IPS DF 6.9 (cell line): ENCODE results near the gene ZNF474.

Experiments used
- DNase-seq: peaks from one replicate; pipeline ENCODE4 v3.0.0-alpha.2; 2013; ENCODE audit warnings: low read depth, low spot score
- H3K27ac ChIP-seq: one replicate; pipeline ENCODE4 v1.5.1; 2013; ENCODE audit warnings: low read length, control low read depth
- H3K27me3 ChIP-seq: 2 replicates; pipeline ENCODE4 v1.6.1; 2013; ENCODE audit warnings: mild to moderate bottlenecking, low read length; ENCODE audit not compliant: control insufficient read depth, insufficient read depth
- H3K36me3 ChIP-seq: 2 replicates; pipeline ENCODE4 v1.6.1; 2013; ENCODE audit warnings: low read length; ENCODE audit not compliant: control insufficient read depth, insufficient read depth
- H3K4me1 ChIP-seq: 2 replicates; pipeline ENCODE4 v1.6.1; 2013; ENCODE audit warnings: low read length; ENCODE audit not compliant: control insufficient read depth, insufficient read depth
- H3K4me3 ChIP-seq: 2 replicates; pipeline ENCODE4 v1.5.1; 2013; ENCODE audit warnings: mild to moderate bottlenecking, low read length
- H3K9me3 ChIP-seq: 2 replicates; pipeline ENCODE4 v1.6.1; 2013; ENCODE audit warnings: low read length, inconsistent platforms; ENCODE audit not compliant: control insufficient read depth, insufficient read depth
- WGBS: extraction: QIAGEN DNeasy Blood & Tissue Kit; methylation state at CpG from one replicate; pipeline ENCODE4 v1.1.7; 2013; ENCODE audit warnings: mixed read lengths, missing lambda C conversion rate; ENCODE audit not compliant: insufficient read length, insufficient coverage; 5-methylcytosine and 5-hydroxymethylcytosine counted together

ZNF474 gene

DNA sequence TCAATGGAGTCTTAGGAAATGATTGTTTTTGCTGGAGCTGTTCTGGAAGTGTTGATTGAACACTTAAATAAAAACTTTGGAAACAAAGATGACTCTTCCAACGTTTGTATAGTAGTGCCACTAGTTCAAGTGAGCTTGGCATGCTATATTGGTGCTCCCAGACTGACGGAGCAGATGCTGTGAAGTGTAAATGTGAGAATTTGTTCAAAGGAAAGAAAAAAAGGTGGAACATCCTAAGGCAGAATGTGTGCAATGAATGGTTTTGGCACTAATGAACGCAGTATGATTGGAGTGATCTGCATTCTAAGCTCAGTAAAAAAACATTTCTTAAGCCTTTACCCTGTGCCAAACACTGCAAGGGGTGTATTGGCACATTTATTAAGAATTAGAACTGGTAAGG is 69.8 kb downstream of the ZNF474 start:
- Histone ChIP-seq H3K27me3 (no peaks in the 10 kb centered on the region), H3K27ac (no peak overlapping the region), H3K36me3 (no peaks in the 10 kb centered on the region), H3K4me1 (no peaks in the 10 kb centered on the region), H3K4me3 (no peak overlapping the region), H3K9me3 (no peaks in the 10 kb centered on the region)
- no peak for DNase-seq
- no CpG with 5 or more reads among the region's 3 CpGs for WGBS

- H3K9me3 ChIP-seq = no peaks in the 10 kb centered on the region
- no peaks in the 10 kb centered on the region for H3K36me3 ChIP-seq
- H3K4me3 ChIP-seq = no peak overlapping the region
- no peak overlapping the region for H3K27ac ChIP-seq
- H3K27me3 ChIP-seq = no peaks in the 10 kb centered on the region
- H3K4me1 ChIP-seq = no peaks in the 10 kb centered on the region
- no peak for DNase-seq
Measured at GRCh38 chr5:122200450-122200849, 71.1 kb downstream of the ZNF474 start.

- no peak overlapping the region for H3K4me3 ChIP-seq
- H3K27ac ChIP-seq = no peak overlapping the region
- no peaks in the 10 kb centered on the region for H3K4me1 ChIP-seq
- no peaks in the 10 kb centered on the region for H3K27me3 ChIP-seq
- H3K9me3 ChIP-seq = no peaks in the 10 kb centered on the region
- no peak for DNase-seq
- WGBS = no CpG with 5 or more reads among the region's 3 CpGs
- H3K36me3 ChIP-seq = no peaks in the 10 kb centered on the region
Measured at GRCh38 chr5:122200865-122201264, 71.5 kb downstream of the ZNF474 start.

DNA sequence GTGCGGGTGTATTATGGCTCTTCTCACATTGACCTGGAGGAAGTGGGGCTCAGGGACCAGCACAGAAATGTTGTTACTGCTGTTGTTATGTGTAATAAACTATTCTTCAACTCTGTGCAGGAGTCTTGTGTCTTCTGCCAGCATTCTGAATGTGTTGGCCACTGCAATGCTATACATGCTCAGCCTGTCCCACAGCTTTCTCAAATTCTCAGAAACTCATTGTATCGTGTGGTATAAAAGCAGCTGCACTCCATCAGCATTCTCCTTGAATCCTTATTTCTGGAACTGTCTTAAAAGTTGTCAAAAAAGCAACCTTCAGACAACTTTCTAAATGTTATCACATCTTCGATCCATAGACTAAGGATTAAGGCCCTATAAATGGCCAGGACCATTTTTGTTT is 72.0 kb downstream of the ZNF474 start:
- no peak overlapping the region for H3K27ac ChIP-seq
- H3K27me3 ChIP-seq = no peaks in the 10 kb centered on the region
- no peak for DNase-seq
- no peaks in the 10 kb centered on the region for H3K9me3 ChIP-seq
- WGBS = no CpG with 5 or more reads among the region's 3 CpGs
- H3K4me3 ChIP-seq = no peak overlapping the region
- no peaks in the 10 kb centered on the region for H3K36me3 ChIP-seq
- no peaks in the 10 kb centered on the region for H3K4me1 ChIP-seq

GRCh38 chr5:122202952-122203351 is 73.6 kb downstream of the ZNF474 start:
- H3K4me3 ChIP-seq = no peak overlapping the region
- H3K9me3 ChIP-seq = no peaks in the 10 kb centered on the region
- no peaks in the 10 kb centered on the region for H3K27me3 ChIP-seq
- H3K4me1 ChIP-seq = no peaks in the 10 kb centered on the region
- no peaks in the 10 kb centered on the region for H3K36me3 ChIP-seq
- DNase-seq = no peak
- no peak overlapping the region for H3K27ac ChIP-seq
